Activated naive CD4-positive, alpha-beta T cell treated with Interleukin-2 at 50 U/mL for 16 hours (primary cell): Measurements from ENCODE around the gene NPR2.

ENCODE experiments used
- DNase-seq: peaks from one replicate; pipeline ENCODE4 v3.0.0-alpha.2; 2020

Gene NPR2

GRCh38 chr9:35834260-35835215 is 43.1 kb downstream of the NPR2 start:
- no peak for DNase-seq

DNA sequence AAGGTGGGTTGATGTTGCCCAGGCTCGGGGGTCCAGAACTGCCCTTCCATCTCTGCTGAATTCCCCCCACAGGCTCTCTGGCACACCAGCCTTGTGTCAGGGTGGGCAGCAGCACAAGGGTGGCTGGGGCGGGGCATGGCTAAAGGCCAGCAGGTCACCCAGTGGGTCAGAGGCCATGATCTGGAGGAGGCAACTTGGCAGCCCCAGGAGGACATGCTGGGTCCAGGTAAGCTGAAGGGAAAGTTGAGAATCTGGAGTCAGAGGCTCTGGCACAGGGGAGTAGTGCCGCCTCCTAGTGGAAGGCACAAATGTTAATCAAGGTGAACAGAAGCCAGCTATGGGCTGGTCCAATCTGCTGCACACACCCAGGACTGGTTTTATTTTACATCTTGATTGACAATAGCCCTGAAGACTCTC is 43.8 kb downstream of the NPR2 start:
- no peak for DNase-seq

DNA sequence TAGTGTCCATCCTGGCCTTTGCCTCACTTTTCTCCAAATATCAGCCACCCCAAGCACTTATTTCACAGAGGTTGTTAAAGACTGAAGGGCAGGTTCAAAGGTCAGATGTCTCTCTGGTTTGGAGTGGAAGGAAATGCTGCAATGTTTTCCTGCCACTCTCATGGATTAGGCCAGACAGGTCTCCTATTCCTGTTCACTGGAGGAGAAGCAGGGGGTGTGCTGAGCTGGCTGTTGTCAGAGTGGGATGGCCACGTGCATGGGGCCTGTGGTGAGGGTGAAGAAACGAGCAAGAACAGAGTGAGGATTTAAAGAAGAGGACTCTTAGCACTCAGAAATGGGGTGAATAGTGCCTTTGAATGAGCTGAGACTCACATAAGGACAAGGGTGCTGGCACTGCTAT is 44.4 kb downstream of the NPR2 start:
- no peak for DNase-seq

DNA sequence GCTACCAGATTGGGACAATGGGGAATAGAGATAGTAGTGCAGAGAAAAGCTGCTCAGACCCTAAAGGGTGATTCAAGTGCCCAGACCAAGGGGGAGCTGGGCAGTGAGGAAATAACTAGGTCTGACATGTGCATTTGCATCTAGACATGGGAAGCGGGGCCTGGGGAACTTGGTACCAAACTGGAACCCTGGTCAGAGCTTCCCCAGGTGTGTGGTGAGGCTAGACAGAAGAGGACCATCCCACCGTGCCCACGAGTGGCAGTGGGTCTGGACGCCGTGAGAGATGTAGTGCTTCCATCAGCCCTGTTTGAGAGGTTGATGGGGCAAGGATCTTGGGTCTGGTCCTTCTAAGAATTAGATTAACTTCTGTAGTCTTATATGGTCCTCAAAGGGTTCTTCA is 45.2 kb downstream of the NPR2 start:
- DNase-seq: no peak

GRCh38 chr9:35839926-35840325 is 48.5 kb downstream of the NPR2 start:
- DNase-seq: no peak

DNA sequence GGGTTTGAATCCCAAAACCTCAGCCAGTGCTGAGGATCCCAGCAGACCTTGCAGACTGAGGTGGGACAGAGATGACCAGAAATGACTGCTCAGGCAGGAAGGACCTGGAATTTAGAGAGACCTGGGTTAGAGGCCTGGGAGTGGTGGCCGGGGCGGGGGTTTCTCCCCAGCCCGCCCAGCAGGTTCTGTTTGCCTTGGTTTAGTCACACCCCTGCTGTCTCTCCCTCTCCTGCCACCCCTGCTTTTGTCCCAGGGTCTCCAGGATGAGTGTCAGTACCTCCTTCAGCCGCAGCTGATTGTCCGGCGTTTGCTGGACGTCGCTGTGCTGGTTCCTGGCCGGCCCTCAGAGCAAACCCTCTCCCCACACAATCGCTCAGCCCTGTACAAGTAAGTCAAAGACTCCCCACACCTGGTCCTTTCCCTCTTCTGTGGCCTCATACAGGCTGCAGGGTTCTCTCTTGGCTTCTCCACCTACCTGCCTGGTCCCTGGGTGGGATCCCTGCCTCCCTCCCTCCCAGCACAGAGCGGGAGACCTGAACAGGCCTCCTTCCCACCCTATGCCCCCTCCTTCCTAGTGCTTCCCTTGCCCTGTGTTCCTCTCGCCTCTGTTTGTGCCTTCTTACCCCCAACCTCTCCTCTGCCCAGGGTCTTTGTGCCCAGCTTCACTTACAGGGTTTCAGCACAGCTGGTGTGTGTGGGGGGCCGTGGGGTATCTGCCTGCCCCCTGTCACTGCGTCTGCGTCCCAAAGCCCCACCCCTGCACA is 49.7 kb downstream of the NPR2 start:
- DNase-seq: no peak

DNA sequence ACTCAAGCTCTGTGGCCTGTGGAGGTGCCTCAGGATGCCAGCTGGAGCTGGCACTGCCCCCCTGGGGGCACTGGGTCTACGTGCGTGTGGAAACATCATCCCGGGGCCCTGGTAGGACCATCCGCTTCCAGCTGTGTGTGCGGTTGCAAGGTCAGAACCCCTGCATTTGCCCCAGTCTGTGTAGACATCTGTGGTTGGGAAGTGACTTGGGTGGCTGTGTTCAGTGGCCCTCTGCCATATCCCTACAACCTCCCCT is 50.2 kb downstream of the NPR2 start:
- DNase-seq: no peak

DNA sequence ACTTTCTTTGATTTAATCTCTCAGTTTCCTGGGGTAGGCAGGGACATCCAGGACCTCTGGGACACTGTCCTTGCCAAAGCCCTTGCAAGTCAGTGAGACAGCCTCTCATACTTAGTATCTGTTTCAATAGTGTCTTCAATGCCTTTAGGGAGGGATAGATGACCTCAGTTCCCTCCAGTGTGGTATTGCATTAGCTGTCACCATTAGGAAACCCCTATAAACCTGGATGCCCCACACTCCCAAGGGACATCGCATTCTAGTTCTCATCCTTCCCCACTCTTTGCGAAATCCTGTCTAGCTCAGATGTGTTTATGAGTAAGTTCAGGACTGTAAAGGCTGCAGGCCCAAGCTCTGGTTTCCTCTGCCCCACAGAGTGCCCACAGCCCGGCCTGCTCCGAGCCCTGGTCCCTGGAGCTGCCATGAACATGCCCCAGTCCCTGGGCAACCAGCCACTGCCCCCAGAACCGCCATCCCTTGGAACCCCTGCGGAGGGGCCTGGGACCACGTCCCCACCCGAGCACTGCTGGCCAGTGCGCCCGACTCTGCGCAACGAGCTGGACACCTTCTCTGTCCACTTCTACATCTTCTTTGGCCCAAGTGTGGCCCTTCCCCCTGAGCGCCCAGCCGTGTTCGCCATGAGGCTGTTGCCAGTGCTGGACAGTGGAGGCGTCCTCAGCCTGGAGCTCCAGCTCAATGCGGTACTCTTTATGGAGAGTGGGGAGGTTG is 50.8 kb downstream of the NPR2 start:
- DNase-seq: no peak

DNA sequence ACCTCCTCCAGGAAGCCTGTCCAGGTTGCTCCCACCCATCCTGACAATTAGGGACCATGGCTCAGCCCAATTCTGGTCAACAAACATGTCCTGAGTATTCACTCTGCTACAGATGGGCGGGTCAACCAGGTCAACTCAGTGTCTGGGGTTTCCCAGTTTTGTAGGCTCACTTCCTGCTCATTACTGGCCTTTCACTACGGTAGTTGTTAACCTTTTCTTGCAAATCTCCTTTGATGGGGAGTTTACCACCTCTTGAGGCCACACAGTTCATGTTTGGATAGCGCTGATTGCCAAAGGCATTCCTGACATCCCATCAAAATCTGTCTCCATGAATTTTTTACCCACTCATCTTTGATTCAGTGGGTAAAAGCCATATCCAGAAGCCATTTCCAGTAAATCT is 51.4 kb downstream of the NPR2 start:
- no peak for DNase-seq

GRCh38 chr9:35844628-35845270 is 53.4 kb downstream of the NPR2 start:
- no peak for DNase-seq

- no peak for DNase-seq
Observed at GRCh38 chr9:35845824-35846771, 54.7 kb downstream of the NPR2 start.

GRCh38 chr9:35847792-35848572 is 56.6 kb downstream of the NPR2 start:
- DNase-seq: peak; percentile 15

GRCh38 chr9:35852267-35852815 is 61.0 kb downstream of the NPR2 start:
- DNase-seq: no peak

DNA sequence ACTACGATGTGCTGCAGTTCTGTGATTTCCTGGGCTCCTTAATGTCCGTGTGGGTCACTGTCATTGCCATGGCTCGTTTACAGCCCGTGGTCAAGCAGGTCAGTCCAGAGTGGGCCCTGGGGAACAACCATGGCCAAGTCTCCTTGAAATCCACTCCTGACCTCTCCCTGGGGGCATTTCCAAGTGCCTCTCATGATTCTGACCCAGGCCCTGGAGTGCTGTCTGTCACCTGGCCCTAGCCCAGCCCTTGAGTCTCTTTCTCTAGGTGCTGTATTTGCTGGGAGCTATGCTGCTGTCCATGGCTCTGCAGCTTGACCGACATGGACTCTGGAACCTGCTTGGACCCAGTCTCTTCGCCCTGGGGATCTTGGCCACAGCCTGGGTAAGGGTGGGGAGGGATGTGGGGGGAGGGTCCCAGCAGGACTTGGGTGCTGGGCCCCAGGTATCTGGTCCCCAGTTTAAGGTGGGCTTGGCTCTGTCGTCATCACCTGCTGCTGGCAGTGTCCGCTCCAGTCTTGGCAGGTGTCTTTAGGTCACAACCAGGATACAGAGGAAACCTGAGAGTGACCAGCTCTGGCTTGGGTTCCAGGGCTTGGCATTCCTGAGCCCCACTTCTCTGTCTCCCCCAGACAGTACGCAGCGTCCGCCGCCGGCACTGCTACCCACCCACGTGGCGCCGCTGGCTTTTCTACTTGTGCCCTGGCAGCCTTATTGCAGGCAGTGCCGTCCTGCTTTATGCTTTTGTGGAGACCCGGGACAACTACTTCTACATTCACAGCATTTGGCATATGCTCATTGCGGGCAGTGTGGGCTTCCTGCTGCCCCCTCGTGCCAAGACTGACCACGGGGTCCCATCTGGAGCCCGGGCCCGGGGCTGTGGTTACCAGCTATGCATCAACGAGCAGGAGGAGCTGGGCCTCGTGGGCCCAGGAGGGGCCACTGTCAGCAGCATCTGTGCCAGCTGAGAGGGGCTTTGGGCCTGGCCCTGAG is 61.8 kb downstream of the NPR2 start:
- DNase-seq: no peak

- no peak for DNase-seq
Observed at GRCh38 chr9:35854091-35854762, 62.8 kb downstream of the NPR2 start.

DNA sequence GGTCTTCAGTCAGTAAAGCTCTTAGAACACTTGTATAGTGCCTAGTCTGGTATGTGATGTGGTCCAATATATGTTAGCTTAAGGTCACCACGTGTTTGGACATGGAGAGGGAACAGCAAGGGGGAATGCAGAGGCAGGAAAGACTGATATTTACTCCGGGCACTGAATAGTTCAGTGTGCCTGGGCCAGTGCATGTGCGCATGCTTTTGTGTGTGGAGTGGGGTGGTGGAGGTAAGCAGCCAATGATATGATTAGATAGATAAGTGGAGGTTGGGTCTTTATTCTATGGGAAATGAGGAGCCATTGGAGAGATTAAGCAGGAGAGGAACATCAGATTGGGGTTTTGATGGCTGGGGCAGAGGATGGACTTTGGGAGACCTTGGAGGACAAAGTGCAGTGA is 64.8 kb downstream of the NPR2 start:
- no peak for DNase-seq

- no peak for DNase-seq
Observed at GRCh38 chr9:35856882-35857281, 65.5 kb downstream of the NPR2 start.

GRCh38 chr9:35858458-35858857 is 67.1 kb downstream of the NPR2 start:
- DNase-seq: no peak
